Upper lobe of left lung (tissue), 4 donors: ENCODE results near the gene RNFT2.

Experiments used
- CTCF ChIP-seq, 6 experiments: fragments of 450-650 bp in 4 of 6; fragments of 200-600 bp in 2 of 6; sonication (generic) in 2 of 6; IDR thresholded peaks; one replicate each; pipeline ENCODE4 v1.5.1; 2016 to 2019; ENCODE audit warnings: antibody characterized with exemption in 6 of 6
- EP300 ChIP-seq, 4 donors: sonication (generic); formaldehyde crosslinking; IDR thresholded peaks; one replicate each; pipeline ENCODE4 v1.5.1; 2017; ENCODE audit warnings: antibody characterized with exemption in 4 of 4, control low read depth in 2 of 4
- POLR2A ChIP-seq, 4 donors: fragments of 450-650 bp; IDR thresholded peaks; one replicate each; pipeline ENCODE4 v1.5.1; 2016 to 2017; ENCODE audit warnings: antibody characterized with exemption in 4 of 4, mild to moderate bottlenecking in 2 of 4
- POLR2AphosphoS5 ChIP-seq, 2 donors: sonication (generic); formaldehyde crosslinking; IDR thresholded peaks; one replicate each; pipeline ENCODE4 v1.5.1; 2017; ENCODE audit warnings: antibody characterized with exemption in 2 of 2

- TF ChIP-seq POLR2A (IDR thresholded peaks at IDR 0.05) (no peak), CTCF (IDR thresholded peaks at IDR 0.05) (no peak), EP300 (IDR thresholded peaks at IDR 0.05) (no peak), POLR2AphosphoS5 (IDR thresholded peaks at IDR 0.05) (no peak)
Observed at GRCh38 chr12:116745554-116745953, 7.4 kb downstream of the RNFT2 start.
